IPS DF 19.7 (cell line): Measurements from ENCODE around the gene MLLT6.

ENCODE experiments used
- DNase-seq: peaks from one replicate; pipeline ENCODE4 v3.0.0-alpha.2; 2013; ENCODE audit warnings: low read depth, low spot score

MLLT6 gene

GRCh38 chr17:38741921-38742410 is 36.9 kb downstream of the MLLT6 start:
- no peak for DNase-seq

GRCh38 chr17:38742411-38743308 is 37.6 kb downstream of the MLLT6 start:
- DNase-seq: no peak

- DNase-seq: no peak
Observed at GRCh38 chr17:38743556-38744171, 38.6 kb downstream of the MLLT6 start.

- no peak for DNase-seq
Observed at GRCh38 chr17:38745545-38745944, 40.5 kb downstream of the MLLT6 start.

GRCh38 chr17:38746004-38746848 is 41.2 kb downstream of the MLLT6 start:
- no peak for DNase-seq

GRCh38 chr17:38746849-38747462 is 41.9 kb downstream of the MLLT6 start:
- no peak for DNase-seq

GRCh38 chr17:38747463-38748148 is 42.5 kb downstream of the MLLT6 start:
- DNase-seq: no peak

DNA sequence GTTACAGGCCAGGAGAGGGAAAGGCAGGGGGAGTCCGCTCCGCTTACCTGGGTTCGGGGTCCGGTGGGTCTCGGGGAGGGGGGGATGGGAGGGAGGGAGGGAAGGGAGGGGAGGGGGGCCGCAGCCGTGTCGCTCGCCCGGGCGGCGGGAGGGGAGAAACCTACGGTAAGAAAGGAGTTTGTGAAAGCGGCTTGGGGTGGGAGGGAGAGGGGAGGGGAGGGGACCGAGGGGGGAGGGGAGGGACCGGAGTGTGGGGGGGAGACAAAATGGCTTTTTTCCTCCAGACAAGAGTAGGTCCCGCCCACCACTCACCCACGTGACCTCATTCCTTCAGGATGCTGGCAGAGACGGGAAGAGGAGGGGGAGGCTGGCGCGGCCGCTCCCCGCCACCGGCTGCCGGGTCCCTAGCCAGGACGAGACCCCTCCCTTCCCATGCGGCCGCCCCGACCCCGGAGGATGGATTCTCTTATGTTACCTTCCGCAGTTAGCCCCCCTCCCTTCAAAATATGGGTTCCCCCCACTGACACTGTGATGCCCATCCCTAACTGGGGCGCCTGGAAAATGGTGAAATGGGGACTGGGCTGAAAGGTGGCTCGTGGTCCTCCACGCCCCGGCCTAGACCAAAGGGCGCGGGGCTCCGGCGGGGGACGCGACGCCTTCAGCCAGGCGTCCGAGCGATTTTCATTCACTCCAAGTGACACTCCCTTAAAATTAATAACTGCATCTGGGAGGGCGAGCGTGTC is 43.2 kb downstream of the MLLT6 start, which contains the start of gene PCGF2:
PCGF2 (minus strand) TSS at position 188 of the 743 bp plus-strand sequence. CDS start 7,934 bp downstream, outside the sequence.
- peak; percentile 84 for DNase-seq

- DNase-seq: no peak
Observed at GRCh38 chr17:38748892-38749222, 43.8 kb downstream of the MLLT6 start.

GRCh38 chr17:38749223-38750043 is 44.4 kb downstream of the MLLT6 start:
- DNase-seq: no peak

GRCh38 chr17:38750044-38750311 is 44.9 kb downstream of the MLLT6 start:
- DNase-seq: no peak

- no peak for DNase-seq
Observed at GRCh38 chr17:38750312-38751121, 45.4 kb downstream of the MLLT6 start.

DNA sequence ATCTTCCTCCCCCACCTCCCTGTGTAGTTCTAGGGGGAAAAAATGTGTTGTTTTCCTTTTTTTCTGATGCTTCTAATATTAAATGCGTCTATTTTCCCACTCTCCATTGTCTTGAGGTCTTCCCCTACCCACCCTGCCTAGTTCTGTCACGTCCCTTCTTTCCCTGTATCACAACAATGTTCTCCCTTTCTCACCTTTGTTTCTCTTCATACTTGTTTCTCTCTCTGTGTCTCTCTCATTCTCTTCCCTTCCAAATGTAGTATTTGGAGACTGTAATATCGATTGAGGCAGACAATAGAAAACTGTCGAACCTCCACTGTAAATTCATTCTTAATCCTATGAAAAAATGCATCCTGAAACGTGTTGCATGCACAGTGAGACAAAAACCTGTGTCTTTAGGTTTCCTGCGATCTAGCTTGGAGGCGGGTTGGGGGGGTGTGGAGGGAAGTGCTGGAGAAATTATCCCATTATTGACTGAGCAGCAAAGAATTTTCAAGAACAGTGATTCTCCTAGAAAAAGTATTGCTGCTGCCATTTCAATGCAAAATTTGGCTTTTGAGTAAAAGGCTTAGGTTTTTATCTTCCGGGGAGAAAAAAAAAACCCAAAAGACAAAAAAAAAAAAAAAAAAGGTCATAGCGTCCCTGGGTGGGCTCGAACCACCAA is 46.2 kb downstream of the MLLT6 start:
- no peak for DNase-seq

DNA sequence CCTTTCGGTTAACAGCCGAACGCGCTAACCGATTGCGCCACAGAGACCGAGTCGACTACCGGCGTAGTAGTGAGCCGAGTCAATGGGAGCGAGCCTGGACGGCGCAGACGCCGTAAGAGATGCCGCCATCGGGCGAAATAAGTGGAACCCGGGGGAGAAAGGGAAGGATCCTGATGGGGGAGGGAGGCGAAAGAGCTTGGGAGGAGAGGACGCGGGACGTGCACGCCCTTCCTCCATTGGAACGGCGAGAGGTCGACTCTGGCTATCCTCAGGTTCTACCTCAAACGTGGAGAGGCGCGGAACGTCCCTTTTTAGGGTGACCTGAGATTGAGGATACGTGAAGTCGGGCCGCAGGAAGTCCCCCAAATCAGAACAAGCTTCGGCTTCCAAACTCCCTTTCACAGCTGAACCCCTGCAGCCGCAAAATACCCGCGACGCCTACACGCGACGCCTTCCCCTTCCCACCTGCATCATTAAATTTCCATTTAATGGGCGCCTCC is 46.8 kb downstream of the MLLT6 start:
- no peak for DNase-seq

DNA sequence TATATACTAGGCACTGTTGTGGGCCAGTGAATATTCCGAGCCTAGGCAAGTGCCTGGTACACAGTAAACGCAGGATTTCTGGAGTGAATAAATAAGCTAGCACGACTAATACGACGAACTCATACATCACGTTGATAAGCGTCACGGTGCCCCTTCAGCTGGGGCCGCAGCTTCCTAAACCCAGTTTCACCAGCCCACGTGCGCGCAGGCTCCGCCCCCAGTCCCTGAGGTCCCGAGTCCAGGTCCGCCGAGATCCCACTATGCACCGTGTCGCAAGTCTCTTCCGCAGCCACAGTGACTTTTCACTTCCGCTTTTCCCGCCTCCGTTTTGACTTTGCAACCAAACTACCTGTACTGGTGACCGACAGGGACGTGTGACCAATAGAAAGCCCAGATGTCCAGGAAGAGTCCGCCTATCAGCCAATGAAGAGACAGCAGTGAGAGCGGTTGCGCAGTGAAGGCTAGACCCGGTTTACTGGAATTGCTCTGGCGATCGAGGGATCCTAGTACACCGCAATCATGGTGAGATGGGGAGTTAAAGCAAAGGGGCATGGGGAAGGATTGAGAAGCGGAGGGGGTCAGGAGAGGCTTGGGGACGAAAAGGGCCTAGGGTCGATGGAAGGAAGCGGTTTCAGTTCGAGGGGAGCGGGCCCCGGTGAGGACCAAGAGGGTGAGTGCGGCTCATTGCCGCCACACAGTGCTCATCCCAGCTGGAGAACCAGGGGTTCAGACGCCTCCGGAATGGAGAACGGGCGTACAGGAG is 47.4 kb downstream of the MLLT6 start, which contains the start of gene PSMB3:
PSMB3 (plus strand) TSS at position 434 of the 763 bp plus-strand sequence; CDS start at position 520, 86 bp downstream.
- DNase-seq: peak; percentile 100

- DNase-seq: no peak
Observed at GRCh38 chr17:38753071-38753506, 48.0 kb downstream of the MLLT6 start.

GRCh38 chr17:38761612-38762011 is 56.5 kb downstream of the MLLT6 start:
- DNase-seq: no peak
